Neural cell (in vitro differentiated cells): Measurements from ENCODE around the gene CCL28.

Experiments
- POLR2AphosphoS5 ChIP-seq: IDR thresholded peaks from 2 replicates; pipeline ENCODE4 v1.6.1; 2012
- TF ChIP-seq, protein P1 (sequence below): fragments of 450-650 bp; IDR thresholded peaks from 2 replicates; pipeline ENCODE4 v1.5.1; 2014; ENCODE audit warnings: antibody characterized with exemption, mild to moderate bottlenecking, moderate library complexity; ENCODE audit not compliant: poor library complexity, severe bottlenecking
- TF ChIP-seq, protein P2 (sequence below): IDR thresholded peaks from 2 replicates; pipeline ENCODE4 v1.6.1; 2012; ENCODE audit warnings: borderline replicate concordance

DNA sequence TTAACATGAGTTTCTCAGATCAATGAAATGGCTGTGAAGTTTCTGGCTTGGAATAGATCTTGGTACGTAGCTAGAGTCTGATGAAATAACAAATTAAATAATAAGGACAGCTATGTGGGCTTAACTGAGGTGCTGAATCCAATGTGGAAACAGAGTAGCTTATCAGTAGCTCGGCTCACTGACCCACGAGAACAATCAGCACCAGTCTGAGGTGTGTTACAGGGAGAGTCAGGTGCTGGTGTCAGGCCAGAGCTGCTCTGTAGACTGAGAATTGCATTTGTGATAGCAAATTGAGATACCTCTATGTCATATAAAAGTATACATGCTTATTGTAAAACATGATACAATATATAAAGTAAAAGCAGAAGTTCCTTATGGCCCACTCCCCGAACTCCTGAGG is 21.2 kb upstream of the CCL28 start:
- TF ChIP-seq POLR2AphosphoS5, result no peak
- TF ChIP-seq, protein P1, sequence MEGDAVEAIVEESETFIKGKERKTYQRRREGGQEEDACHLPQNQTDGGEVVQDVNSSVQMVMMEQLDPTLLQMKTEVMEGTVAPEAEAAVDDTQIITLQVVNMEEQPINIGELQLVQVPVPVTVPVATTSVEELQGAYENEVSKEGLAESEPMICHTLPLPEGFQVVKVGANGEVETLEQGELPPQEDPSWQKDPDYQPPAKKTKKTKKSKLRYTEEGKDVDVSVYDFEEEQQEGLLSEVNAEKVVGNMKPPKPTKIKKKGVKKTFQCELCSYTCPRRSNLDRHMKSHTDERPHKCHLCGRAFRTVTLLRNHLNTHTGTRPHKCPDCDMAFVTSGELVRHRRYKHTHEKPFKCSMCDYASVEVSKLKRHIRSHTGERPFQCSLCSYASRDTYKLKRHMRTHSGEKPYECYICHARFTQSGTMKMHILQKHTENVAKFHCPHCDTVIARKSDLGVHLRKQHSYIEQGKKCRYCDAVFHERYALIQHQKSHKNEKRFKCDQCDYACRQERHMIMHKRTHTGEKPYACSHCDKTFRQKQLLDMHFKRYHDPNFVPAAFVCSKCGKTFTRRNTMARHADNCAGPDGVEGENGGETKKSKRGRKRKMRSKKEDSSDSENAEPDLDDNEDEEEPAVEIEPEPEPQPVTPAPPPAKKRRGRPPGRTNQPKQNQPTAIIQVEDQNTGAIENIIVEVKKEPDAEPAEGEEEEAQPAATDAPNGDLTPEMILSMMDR, result no peak
- TF ChIP-seq, protein P2, sequence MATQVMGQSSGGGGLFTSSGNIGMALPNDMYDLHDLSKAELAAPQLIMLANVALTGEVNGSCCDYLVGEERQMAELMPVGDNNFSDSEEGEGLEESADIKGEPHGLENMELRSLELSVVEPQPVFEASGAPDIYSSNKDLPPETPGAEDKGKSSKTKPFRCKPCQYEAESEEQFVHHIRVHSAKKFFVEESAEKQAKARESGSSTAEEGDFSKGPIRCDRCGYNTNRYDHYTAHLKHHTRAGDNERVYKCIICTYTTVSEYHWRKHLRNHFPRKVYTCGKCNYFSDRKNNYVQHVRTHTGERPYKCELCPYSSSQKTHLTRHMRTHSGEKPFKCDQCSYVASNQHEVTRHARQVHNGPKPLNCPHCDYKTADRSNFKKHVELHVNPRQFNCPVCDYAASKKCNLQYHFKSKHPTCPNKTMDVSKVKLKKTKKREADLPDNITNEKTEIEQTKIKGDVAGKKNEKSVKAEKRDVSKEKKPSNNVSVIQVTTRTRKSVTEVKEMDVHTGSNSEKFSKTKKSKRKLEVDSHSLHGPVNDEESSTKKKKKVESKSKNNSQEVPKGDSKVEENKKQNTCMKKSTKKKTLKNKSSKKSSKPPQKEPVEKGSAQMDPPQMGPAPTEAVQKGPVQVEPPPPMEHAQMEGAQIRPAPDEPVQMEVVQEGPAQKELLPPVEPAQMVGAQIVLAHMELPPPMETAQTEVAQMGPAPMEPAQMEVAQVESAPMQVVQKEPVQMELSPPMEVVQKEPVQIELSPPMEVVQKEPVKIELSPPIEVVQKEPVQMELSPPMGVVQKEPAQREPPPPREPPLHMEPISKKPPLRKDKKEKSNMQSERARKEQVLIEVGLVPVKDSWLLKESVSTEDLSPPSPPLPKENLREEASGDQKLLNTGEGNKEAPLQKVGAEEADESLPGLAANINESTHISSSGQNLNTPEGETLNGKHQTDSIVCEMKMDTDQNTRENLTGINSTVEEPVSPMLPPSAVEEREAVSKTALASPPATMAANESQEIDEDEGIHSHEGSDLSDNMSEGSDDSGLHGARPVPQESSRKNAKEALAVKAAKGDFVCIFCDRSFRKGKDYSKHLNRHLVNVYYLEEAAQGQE, result no peak
